Mesenteric fat pad (tissue), 1 donor: Measurements from ENCODE around the gene LAMB2. TPM values are rescaled to one million over a fixed set of nuclear protein-coding genes. Genes with fewer than 3 reads are reported as not detected.

Source experiments
- DNase-seq: peaks from one replicate; pipeline ENCODE4 v3.0.0-alpha.2; 2020; ENCODE audit warnings: low spot score
- total RNA-seq: library from RNA; stranded (reverse); fragmentation: NEBNext Ultra II Directional; extraction: Animal tissue kit (Norgen Biotek cat#: 25700); gene quantifications from one replicate; pipeline ENCODE4 v1.2.1, GENCODE V29; 2021
- donor health status: DM: yes; HTN: yes; CAD: no.

The LAMB2 gene
- total RNA-seq, 1 donor from 2014 or later: 310 TPM

DNA sequence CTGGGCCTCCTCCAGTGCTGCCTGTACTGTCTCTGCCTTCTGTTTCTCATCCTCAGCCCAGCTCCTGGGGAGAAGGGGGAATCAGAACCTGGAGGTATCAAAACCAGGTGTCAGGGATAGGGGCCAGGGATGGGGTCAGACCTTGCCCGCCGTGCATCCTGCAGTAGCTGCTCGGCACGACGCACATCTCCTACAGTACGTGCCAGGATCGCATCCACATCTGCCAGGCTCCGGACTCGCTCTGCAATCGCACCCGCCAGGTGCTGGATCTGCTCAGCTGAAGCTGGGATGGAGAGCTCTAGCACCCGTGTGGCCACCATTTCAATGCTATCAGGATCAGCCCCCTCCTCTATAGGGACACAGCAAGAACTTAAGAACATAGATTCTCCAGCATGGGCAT lies 10.8 kb downstream of the LAMB2 start:
- DNase-seq: no peak

DNA sequence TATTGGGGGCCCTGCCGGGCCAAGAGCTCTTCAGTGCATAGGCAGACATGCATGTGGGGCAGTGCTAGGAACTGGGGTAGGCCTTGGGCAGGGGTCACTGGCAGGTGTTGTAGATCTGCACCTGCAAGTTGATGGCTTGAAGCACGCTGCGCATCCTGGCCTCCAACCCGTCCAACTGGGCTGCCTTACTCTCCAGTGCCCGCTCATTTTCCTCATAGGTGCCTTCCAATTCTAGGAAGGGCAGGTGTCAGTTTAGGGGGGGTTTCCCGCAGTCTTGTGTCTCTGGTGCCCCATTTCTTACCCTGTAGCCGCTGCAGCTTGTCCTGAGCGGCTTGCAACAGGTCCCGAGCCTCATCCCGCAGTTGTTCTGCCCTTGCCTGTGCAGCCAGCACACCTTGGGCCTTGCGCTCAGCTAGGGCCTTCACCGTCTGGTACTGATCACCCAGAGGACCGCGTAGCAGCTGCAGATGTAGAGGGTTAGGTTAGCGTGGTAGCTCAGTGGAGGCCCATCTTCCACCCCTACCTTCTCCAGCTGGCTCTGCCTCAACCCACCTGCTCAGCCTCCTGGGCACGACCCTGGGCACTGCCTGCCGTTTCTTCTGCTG lies 11.6 kb downstream of the LAMB2 start:
- no peak for DNase-seq

DNA sequence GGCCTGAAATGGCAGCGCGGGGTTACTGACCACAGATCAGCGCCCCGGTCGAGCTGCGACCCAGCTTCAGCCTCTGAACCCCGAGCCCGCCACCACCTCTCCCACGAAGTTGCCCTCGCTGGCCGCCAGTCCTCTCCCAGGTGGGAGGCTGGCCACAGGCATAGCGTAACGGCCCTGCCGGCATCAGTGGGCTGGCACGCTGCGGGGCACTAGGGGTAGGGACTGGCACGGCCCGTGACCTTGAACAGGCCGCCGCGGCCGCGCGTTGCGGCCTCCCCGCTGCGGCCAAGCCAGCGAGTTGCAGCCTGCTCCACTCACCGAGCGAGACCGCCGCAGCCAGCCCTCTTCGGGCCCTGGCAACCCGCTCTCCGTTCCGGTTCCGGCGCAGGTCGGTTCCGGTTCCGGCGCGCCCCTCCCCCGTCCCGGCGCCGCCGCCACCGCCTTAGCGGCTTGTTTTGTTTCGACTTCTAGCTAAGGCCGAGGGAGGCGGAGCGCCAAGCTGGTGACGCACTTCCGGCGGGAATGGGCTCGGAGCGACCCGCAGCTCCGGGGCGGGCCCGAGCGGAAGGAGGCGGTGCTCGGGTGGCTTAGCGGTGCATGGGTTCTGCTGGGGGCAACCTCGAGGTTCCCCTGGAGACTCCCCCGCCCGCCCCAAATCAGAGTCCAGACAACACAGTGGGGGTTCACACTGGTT lies 12.3 kb downstream of the LAMB2 start, which contains the start of gene USP19:
TSS of gene USP19 (minus strand) at position 386 of the 694 bp plus-strand sequence. CDS start 1,678 bp downstream, outside the sequence.
- peak; percentile 99 for DNase-seq

DNA sequence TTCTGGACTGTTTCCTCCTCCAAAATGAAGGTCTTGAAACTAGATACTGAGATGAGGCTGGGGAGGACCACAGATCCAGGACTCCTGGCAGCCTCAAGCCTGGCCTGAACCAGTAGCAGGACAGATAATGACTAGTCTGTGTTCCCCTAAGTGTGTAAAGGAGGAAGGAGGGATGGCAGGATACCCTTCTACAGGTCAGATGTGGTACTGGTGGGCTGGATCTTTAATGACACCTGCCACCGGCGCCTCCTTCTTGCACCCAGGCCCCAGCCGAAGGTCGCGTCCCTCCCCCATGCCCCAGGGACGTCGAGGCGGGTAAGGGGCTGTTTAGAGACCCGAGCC lies 12.8 kb downstream of the LAMB2 start:
- DNase-seq: no peak

DNA sequence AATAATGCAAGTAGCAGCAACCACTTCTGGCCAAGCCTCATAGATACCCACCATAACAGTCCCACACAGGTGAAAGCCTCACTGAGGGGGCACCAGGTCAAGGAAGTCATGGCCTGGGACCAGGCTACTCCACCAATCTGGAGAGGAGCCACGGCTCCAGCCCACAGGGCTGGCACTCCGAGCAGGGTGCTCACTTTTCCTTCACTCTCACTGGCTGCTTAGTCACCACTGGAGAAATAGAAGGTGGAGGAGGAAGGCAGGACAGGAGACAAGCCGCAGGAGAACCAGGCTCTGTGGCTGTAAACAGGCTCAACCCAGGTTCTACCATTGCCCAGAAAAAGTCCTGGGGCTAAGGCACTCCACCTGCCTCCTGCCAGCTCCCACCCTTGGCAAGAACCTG lies 13.4 kb downstream of the LAMB2 start:
- DNase-seq: no peak

DNA sequence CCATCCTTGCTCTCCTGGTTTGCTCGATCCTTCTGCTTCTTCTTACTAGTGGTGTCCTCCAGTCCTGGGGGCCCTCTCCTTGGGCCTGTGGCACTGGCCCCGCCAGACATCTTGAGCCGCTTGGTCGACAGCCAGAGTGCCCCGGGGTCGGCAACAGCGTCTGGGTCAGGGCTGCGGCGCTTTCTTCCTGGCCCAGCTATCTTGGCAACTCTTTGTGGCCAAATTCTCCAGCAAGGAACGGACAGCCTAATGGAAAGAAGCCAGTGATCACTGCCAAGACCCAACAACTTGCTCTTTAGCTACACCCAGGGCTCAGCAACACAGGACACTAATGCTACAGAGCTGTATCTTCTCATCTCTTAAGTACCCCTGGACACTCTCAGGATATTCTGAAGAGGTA lies 13.8 kb downstream of the LAMB2 start:
- DNase-seq: no peak

DNA sequence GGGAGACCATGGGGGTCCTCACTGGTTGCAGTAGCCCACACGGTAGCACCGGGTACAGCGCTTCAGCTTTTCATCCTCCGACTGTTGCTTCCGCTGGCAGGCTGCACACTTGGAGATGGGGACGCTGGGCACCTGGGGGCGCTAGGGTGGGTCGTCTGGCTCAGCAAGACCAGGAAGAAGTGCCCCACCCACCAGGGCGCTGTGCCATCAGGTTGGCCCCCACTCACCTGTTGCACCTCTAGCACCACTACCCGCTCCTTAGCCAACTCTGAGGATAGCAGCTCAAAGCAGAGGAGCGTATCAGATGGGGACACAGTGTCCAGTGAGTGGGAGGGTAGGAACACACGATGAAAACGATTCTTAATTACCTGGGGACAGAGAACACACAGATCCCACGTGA lies 20.6 kb downstream of the LAMB2 start:
- DNase-seq: no peak

DNA sequence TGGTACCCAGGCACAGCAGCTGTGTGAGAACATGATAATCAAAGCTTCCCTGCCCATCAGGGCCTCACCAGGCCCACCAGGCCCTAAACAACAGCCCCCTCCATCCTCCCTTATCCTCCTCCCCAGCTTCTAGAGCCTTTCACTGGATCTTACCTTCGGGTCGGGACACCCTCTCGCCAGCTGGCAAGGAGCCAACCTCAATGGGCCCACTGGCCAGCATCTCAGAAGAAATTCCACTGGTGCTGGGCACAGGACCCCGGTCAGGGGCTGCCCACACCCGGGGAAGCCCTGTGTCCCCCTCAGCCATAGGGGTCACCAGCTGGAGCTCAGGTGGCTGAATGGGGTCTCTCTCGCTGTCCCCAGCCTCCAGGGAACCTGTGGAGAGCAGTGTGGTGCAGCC lies 21.5 kb downstream of the LAMB2 start:
- DNase-seq: no peak

DNA sequence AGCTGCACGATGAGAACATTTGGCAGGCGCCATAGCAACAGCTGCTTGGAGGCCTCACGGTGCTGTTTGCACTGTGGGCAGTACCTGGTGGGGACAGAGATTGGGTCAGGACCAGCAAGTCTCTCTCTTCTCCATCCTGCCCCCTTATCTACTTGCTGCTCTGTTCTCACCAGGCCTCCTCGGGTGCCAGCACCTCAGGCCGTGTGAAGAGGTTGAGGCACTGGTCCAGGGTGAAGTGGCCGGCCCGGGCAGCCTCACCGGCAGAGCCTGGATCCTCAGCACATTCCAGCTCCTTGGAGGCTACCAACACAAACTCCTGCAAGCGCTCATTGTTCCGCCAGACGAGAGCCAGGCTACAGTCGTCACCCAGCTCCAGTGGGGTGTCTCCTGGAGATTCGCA lies 22.1 kb downstream of the LAMB2 start:
- DNase-seq: no peak

DNA sequence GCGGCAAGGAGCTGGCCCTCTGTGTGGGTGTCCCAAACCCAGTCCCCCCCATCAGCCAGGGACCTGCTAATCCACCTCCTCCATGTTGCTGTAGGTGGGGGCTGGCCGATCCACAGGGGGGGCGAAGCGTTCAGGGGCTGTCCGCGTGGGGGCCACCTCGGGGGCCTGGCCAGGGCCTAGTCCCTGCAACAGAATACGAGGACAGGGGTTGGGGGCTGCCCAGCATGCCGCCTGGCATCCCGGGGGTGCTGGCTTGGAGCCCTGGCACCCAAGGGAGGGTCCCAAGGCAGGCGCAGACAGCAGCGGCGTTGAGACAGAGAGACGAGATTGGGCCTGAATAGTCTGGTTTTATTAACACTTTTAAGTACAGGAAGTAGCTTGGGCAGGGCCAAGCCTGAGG lies 24.5 kb downstream of the LAMB2 start:
- DNase-seq: no peak

DNA sequence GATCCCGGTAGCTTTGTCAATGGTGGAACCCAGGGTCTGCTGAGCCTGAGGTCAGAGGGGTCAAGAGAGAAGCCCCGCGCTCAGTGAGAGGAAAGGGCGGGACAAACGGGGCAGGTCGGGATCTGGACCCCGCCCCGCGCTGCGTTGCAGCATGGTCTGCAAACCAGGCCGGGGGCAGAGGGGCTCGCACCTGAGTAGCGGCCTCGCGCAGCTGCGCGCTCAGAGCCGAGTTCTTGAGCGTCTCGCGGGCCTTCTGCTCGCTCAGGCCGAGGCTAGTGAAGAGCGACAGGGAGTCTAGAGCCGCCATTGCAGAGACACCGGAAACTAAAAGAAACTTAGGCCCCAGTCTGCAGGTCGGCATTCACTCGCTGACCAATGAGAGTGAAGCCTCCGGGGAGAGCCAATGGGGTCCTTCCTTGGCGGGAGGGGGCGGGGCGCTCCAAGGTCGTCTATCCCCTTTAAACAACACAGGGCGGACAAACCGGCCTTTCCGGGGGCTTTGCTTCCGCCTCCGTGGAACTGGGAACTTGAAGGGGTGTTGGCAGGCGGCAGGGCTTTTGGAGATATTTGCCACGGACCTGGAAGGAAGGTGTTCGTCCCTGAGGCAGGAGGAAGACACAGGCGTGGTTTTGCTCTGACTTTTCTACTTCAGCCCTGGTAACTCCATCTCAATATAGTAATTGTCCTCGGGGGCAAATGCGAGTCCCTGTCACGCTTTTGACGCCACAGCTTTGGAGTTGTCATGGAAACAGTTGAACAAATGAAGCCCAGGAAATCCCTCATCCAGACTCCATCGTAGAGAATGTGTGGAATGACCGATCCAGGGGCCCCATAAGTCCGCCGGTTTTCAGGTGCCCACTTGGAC lies 28.2 kb downstream of the LAMB2 start, which contains the start of gene QARS1:
TSS of gene QARS1 (minus strand) at position 331 of the 865 bp plus-strand sequence. CDS start at position 307, 24 bp downstream.
- DNase-seq: peak; percentile 97

DNA sequence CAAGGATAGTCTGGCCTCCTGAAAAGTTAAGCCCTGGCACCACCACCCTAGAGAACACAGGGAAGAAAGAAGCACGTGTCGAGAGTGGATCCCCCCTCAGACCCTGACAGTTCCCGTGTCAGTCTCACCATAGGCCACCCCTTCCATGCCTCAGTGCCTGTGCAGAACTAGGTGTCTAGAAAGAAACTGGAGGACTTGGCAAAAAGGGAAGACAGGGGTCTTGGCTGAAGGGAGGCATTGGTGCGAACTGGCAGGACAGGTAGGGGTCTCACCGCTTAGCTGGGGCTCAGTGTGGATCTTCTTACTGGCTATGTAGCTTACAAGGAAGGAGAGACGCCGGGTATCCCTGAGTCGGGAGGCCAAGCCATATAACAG lies 28.8 kb downstream of the LAMB2 start:
- no peak for DNase-seq

DNA sequence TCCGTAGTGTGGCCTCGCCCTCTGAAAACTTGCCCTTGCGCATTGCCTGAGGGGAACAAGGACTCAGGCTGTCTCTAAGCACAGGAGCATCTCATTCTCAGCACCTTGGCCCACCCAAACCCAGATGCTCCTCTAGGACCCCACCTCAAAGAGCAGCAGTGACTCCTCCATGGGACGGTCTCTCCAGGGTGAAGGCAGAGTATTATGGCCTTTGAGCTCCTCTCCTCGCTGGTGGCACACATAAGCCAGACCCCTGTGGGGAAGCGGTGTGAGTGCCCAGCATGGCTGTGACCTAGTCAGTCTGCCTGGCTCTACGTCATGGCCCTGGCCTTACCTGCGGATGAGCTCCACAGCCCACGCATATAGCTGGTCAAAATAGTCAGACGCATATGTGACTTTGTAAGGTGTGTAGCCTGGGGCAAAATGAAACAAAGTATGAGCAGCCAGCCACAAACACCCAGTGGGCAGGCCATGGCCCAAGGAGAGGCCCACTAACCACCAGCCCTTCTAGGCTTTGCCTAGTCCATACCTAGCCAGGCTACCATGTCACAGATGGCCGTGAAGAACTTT lies 32.7 kb downstream of the LAMB2 start:
- DNase-seq: no peak

DNA sequence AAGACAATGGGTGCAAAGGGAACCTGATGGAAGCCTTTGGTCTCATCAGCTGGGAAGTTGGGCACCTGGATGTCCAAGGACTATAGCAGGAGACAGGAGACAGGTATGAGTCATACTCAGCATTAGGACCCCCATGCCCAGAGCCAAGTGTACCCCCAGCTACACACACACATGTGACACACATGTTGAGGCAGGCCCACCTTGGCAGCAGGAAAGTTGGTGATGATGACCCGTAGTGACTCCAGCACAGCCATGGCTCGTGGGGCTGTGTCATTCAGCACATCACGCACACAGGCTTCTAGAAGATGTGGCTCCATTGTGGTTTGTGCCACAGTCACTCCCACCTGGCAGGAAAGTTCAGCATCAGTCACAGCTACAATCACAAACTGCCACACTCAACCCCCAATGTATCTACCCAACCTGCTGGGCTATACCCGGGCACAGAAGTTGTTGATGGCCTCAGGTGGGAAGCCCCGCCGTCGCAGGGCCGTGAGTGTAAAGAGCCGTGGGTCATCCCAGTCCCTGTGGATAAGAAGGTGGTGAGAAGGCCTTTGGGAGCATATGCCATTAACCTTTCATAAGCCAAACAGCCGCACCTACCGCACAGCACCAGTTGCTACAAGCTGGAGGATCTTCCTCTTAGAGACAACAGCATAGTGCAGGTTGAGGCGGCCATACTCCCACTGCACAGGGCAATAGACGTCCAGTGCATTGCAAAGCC lies 33.8 kb downstream of the LAMB2 start:
- no peak for DNase-seq

DNA sequence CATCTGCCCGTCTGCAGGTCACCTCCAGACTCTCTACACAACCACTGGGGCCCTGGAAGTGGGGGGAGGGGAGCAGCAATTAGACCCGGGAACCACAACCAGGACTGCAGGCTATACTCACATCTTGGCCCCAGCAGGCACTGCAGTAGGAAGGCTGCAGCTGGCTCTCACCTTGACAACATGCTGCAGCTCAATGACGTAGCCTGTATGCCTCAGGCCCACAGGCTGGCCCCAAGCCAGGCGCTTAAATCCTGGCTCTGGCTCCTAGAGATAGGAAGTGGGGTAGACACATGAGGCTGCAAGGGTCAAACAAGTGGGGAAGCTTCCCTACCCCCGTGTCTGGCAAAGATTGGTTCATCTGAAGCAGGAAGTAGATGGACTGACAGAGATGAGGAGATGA lies 34.4 kb downstream of the LAMB2 start:
- no peak for DNase-seq

DNA sequence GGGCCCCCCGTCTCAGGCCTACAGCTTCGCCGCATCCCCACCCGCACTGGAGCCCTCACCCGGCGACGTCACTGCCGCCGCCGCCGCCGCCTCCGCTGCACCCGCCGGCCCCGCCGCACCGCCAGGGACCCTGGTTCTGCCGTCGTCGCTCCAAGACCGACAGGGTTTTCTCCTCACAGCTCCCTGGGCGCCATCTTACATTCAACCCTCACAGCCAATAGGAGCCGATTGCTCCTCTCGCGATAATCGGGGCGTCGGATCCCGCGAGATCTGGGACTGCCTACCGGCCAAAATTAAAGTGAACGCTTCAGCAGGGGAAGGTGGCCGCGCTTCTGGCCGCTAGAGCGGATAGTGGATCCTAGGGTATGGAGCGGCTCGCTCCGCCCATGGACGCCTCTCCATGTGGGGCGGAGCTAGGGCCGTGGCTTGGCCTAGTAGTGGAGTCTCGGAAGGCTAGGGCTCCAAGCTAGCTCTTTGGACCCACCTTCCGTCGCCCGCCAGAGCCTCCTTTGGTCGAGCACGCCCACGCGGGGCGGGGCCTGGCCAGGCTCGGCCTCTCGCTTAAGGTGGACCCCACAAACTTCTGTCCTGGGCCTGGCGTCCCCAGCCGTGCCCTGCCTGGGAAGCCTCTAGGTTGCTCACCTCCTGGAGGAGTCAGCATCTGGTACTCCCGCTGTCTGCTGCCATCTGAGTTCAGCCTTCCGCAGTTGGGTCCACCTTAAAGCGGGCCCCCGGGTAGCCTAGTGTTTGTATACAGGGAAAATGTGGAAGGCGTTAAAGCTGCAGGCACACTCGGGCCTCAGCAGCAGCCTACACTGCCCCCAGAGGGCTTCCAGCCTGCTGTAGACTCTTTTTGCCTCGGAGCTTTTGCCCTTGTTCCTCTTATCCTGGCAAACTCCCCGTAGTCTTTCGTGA lies 38.7 kb downstream of the LAMB2 start, which contains the start of gene QRICH1:
TSS of gene QRICH1 (minus strand) at position 219 of the 915 bp plus-strand sequence. CDS start 17,054 bp downstream, outside the sequence.
- DNase-seq: peak; percentile 98

DNA sequence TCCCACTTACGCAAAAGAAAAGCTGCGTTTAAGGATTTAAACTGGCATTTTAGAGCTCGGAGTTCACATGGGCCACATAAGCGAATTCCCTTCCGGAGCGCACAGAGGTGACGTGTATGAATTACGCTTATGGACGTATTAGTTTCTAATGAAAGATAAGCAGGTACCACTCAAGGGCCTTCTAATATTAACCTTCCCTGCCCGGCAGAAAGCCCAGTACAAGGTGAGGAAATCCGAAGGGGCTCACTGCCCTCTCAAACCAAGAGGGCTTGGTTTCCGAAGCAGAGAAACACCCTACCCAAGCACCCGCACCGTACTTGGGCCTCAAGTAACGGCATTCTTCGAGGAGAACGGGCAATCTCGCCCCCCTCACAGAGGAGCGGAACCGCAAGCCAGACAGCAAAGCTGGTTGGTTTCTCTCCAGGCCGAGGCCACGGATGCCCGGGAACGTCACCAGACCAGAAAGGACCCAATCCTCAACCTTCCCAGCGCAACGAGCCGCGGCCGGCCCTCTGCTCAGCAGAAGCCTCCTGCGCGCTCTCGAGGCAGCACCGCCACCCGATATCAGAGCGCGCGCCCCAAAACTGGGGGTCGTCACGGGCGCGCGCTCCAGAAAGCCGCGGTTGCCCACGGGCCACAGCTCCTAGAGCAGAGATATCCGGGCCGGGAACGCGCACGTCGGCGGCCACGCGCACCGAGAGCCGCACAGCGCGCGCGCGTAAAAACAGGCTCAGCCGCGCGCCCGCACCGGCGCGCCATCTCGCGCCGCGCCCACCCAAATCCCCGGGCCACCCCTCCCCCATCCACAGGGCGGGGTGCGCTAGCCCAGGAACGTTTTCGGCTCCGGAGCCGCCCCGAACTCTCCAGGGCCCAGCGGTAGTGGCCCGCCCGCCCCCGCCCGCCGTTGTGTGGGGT lies 39.7 kb downstream of the LAMB2 start:
- no peak for DNase-seq

DNA sequence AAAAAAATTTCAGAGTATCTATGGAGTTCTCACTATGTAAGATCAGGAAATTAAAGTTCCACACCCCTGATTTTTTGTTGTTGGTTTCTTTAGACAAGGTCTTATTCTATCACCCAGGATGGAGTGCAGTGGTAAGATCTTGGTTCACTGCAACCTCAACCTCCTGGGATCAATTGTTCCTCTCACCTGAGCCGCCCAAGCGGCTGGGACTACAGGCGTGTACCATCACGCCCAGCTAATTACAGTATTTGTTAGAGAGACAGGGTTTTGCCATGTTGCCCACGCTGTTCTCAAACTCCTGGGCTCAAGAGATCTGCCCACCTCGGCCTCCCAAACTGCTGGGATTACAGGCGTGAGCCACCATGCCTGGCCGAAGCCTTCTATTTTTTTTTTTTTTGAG lies 51.4 kb downstream of the LAMB2 start:
- DNase-seq: no peak

DNA sequence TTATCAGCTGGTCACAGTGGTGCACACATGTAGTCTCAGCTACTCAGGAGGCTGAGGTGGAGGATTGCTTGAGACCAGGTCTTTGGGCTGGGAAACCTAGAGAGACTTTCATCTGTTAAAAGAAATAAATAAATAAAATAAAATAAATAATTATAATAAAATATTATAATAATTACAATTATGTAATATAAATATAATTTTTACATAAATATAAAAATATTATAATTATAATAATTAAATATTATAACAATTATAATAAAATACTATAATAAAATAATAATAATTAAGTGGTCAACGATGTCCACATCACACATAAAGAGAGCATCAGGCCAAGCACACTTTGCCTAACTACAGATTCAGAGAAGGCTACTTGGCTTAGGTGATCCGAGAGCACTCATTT lies 53.6 kb downstream of the LAMB2 start:
- DNase-seq: no peak
